Colonic mucosa (tissue), 4 donors: ENCODE data around the gene NF2. TPM values are rescaled to one million over a fixed set of nuclear protein-coding genes. Genes with fewer than 3 reads are reported as not detected.

ENCODE experiments used
- DNase-seq: peaks from one replicate; pipeline ENCODE4 v3.0.0-alpha.2; 2020
- H3K27ac ChIP-seq: fragments of 200-600 bp; one replicate; pipeline ENCODE4 v1.8.0; 2021
- H3K27me3 ChIP-seq: fragments of 200-600 bp; one replicate; pipeline ENCODE4 v1.8.0; 2021
- H3K36me3 ChIP-seq: fragments of 200-600 bp; one replicate; pipeline ENCODE4 v1.8.0; 2021
- H3K4me1 ChIP-seq: fragments of 200-600 bp; one replicate; pipeline ENCODE4 v1.8.0; 2021; ENCODE audit warnings: mild to moderate bottlenecking
- H3K4me3 ChIP-seq: fragments of 200-600 bp; one replicate; pipeline ENCODE4 v1.8.0; 2021
- H3K9ac ChIP-seq, 2 donors: one replicate each; pipeline ENCODE4 v1.7.0; 2013; ENCODE audit warnings: control low read depth in 2 of 2, low read depth in 2 of 2, low read length in 2 of 2
- H3K9me3 ChIP-seq: fragments of 200-600 bp; one replicate; pipeline ENCODE4 v1.8.0; 2021
- CTCF ChIP-seq: fragments of 200-600 bp; IDR thresholded peaks from one replicate; pipeline ENCODE4 v1.8.0; 2022; ENCODE audit warnings: antibody characterized with exemption, mild to moderate bottlenecking
- intact Hi-C: fragments of 100-400 bp; cut with DNase I; formaldehyde crosslinking; loops from one replicate; pipeline ENCODE4 v1.14.1; 2022
- total RNA-seq, 2 donors: library from RNA; stranded (reverse); fragmentation: NEBNext Ultra II Directional in 1 of 2; extraction: Animal tissue kit (Norgen Biotek cat#: 25700) in 1 of 2; gene quantifications; one replicate each; pipeline ENCODE4 v1.2.1, GENCODE V29; 2021
- donor health status: healthy.
- donor health status: DM: no; HTN: no; CAD: no.
- donor health status: DM: no; HTN: no; CAD: no.

Gene NF2
- total RNA-seq, 2 donors from 2014 or later: 33.5 to 51.0 TPM

GRCh38 chr22:29639096-29639495 is 35.7 kb downstream of the NF2 start:
- no peaks in the 10 kb centered on the region for H3K4me1 ChIP-seq
- H3K9ac ChIP-seq: no peak overlapping the region
- intact Hi-C loops: loop anchor here (5.0 to 10.0 kb wide), 2 partner anchors 366 to 448 kb away; no protein-coding TSS in a partner anchor
- no peaks in the 10 kb centered on the region for H3K9me3 ChIP-seq
- no peaks in the 10 kb centered on the region for H3K27me3 ChIP-seq
- no peak for TF ChIP-seq CTCF
- no peak for DNase-seq
- H3K4me3 ChIP-seq: no peak overlapping the region
- H3K27ac ChIP-seq: no peak overlapping the region
- no peaks in the 10 kb centered on the region for H3K36me3 ChIP-seq

GRCh38 chr22:29641042-29641699 is 37.7 kb downstream of the NF2 start:
- Histone ChIP-seq H3K4me1 (no peaks in the 10 kb centered on the region), H3K36me3 (no peaks in the 10 kb centered on the region), H3K9me3 (no peaks in the 10 kb centered on the region), H3K9ac (no peak overlapping the region), H3K27ac (no peak overlapping the region), H3K4me3 (no peak overlapping the region), H3K27me3 (no peaks in the 10 kb centered on the region)
- no peak for TF ChIP-seq CTCF
- DNase-seq: no peak
- intact Hi-C loops: no loop called here

- H3K9me3 ChIP-seq: no peaks in the 10 kb centered on the region
- no peak for DNase-seq
- no peaks in the 10 kb centered on the region for H3K36me3 ChIP-seq
- H3K27me3 ChIP-seq: no peaks in the 10 kb centered on the region
- no peaks in the 10 kb centered on the region for H3K4me1 ChIP-seq
- no peak overlapping the region for H3K4me3 ChIP-seq
- H3K9ac ChIP-seq: no peak overlapping the region
- H3K27ac ChIP-seq: no peak overlapping the region
- TF ChIP-seq CTCF: no peak
- intact Hi-C loops: no loop called here
Measured at GRCh38 chr22:29641700-29642330, 38.4 kb downstream of the NF2 start.

GRCh38 chr22:29642694-29643093 is 39.3 kb downstream of the NF2 start:
- no peak for DNase-seq
- TF ChIP-seq CTCF: no peak
- Histone ChIP-seq H3K36me3 (no peaks in the 10 kb centered on the region), H3K9ac (no peak overlapping the region), H3K9me3 (no peaks in the 10 kb centered on the region), H3K4me3 (no peak overlapping the region), H3K27ac (no peak overlapping the region), H3K27me3 (no peaks in the 10 kb centered on the region), H3K4me1 (no peaks in the 10 kb centered on the region)
- intact Hi-C loops: no loop called here

- no peaks in the 10 kb centered on the region for H3K36me3 ChIP-seq
- no peak overlapping the region for H3K9ac ChIP-seq
- H3K4me3 ChIP-seq: no peak overlapping the region
- H3K27ac ChIP-seq: no peak overlapping the region
- H3K9me3 ChIP-seq: no peaks in the 10 kb centered on the region
- DNase-seq: no peak
- no peaks in the 10 kb centered on the region for H3K4me1 ChIP-seq
- TF ChIP-seq CTCF: no peak
- H3K27me3 ChIP-seq: no peaks in the 10 kb centered on the region
- intact Hi-C loops: no loop called here
Measured at GRCh38 chr22:29647954-29648737, 44.7 kb downstream of the NF2 start.
